GM18508 (cell line): ENCODE measurements around the gene ADORA2A.

Experiments used
- ATAC-seq: cut with Tn5 transposase; IDR thresholded peaks from one replicate; pipeline ENCODE4 v1.9.1; 2021; ENCODE audit warnings: moderate number of reproducible peaks; ENCODE audit not compliant: insufficient read depth, unreplicated experiment

ADORA2A gene

GRCh38 chr22:24402460-24403192, 24.8 kb upstream of the ADORA2A start:
- ATAC-seq = no peak

GRCh38 chr22:24403346-24403745, 24.1 kb upstream of the ADORA2A start:
- no peak for ATAC-seq

DNA sequence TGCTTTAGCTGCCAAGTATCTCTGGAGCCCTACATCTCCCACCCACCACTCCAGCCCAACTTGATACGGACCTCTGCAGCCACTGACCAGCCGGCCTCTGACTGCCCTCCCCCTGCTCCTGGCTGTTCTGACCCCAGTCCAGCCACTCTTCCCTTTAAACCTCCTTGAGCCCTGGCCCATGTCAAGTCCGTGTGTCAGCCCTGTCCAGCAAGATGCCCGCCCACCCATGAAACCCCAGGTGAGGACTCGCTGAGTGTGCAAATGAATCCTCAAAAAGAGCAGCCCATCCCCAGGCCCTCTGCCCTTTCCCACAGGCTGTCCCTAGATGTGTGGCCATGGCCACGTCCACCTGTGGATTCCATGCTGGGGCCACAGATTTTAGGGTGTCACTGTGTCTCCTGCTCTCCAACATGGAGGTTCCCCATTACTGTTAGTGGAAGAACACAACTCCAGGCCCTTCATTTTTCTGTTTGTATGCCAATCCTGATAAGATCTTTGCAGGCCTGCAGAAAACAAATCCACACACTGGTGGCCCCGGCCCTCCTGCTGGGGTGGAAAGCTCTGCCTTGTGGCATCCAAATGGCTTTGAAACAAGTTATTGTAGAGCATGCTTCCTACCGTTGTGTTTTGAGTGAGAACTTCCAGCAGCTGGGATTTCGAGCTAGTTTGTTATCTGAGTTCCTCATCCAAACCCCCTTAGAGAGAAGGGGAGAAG, 22.7 kb upstream of the ADORA2A start:
- ATAC-seq = no peak

DNA sequence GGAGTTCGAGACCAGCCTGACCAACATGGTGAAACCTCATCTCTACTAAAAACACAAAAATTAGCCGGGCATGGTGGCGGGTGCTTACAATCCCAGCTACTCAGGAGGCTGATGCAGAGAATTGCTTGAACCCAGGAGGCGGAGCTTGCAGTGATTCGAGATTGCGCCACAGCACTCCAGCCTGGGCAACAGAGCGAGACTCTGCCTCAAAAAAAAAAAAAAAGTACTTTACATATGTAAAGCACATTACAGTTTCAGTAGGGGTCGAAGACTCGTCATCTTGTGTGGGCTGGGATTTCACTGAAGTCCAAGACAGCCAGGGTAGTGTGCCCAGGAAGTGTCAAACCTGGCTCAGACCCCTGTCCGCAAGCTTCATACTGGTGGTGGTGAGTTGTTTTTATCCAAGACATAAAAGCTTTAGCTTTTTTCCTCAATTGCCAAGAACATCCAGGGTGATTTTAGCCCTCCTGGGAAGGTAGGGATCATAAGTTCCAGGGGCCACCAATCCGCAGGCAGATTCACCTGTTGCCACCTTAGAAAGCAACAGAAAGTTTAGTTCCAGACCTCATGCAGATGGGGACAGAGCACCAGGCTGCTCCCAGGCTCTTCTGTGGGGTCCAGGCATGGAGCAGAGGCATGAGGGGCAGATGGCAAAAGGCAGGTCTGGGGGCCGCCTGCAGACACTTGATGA, 21.6 kb upstream of the ADORA2A start:
- no peak for ATAC-seq

DNA sequence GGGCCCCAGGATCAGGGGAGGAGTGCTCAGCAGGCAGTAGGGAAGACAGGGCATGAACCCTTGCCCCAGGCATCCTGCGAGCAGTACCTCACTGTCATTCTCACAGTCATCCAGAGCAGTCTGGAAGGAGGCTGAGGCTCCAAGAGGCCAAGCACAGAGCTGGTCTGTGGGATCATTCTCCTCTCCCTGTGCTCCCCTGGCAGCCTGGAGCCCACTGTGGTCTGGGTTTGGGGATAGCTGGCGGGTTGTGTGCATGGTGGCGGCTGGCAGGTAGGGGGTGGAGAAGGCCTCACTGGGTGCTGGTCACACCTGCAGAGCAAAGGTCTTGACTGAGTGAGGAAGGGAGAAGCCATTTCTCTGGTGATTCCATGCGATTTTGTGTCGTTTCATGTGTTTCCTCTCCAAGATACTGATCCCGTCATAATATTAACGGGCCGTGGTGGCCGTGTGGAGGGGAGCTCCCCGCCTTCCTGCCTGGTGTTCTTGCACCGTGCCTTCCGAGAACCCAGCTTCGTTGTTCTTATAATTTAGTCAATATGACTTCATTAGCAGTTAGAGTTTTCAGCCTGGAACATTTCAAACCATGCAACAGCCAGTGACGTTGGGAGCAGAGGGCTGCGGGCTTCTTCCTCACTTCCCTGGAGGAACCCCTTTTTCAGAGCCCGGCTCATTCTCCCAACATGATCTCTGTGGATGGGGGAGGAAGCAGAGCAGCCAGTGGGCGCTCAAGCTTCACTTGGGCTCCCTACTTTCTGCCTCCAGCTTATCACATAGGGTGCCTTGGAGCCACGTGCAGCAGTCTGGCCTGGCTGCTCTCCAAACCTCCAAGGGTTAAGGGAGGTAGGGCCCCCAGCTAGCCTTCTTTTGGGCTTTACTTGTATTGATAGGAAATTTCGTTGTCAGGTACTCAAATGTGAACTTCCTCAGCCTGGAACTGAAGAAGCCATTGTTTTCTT, 20.8 kb upstream of the ADORA2A start:
- no peak for ATAC-seq

DNA sequence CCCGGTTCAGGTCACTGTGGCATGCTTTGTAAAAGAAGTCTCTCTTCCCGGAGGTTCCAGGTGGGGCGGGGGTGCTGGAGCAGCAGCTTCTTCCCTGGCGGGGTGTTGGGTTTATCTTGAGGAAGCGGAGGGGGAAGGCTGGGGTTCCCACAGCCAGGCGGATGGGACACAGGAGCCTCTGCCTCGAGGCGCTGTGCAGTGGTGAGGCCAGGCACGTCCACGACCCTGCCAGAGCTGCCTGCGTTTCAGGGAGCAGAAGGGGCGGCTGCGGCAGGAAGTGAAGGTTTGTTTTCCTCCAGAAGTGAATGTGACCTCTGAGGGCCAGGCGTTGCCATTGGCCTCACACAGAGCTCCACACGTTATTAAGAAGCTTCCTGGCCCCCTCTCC, 20.1 kb upstream of the ADORA2A start:
- ATAC-seq = no peak

DNA sequence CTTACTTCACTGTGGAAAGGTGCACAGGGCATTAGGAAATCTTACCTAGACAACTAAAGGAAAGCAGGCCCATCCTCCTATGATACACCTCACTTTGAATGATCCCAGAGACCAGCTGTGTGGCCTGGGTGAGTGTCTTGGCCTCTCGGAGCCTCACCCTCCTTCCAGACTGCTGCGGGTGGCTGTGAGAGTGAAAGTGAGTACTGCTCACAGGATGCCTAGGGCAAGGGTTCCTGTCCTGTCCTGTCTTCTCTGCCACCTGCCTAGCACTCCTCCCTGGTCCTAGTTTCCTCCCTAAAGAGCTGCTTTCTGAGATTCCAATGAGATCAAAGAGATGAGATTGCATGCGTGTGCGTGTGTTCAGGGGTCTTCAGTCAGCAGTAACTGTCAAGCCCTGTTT, 19.5 kb upstream of the ADORA2A start:
- ATAC-seq = no peak

DNA sequence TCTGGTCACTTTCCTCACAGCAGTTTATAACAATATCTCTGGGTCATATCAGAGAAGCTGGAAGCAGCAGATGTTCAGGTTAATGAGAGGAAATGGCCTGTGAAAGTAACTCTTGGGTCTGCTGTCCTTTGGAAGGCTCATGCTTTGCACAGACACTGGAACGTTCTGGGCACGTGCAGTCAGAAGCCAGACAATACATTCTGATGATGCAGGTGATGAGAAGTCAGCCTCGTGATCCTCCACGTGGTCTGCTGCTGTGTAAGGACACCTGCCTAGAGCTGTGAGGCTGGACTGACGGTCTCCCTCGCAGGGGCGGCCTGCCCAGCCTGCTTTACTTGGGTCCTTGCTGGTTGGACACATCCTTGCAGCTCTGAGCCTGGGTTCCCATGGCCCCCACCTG, 18.8 kb upstream of the ADORA2A start:
- ATAC-seq = no peak

- ATAC-seq = no peak
Observed at GRCh38 chr22:24409707-24410106, 17.7 kb upstream of the ADORA2A start.

DNA sequence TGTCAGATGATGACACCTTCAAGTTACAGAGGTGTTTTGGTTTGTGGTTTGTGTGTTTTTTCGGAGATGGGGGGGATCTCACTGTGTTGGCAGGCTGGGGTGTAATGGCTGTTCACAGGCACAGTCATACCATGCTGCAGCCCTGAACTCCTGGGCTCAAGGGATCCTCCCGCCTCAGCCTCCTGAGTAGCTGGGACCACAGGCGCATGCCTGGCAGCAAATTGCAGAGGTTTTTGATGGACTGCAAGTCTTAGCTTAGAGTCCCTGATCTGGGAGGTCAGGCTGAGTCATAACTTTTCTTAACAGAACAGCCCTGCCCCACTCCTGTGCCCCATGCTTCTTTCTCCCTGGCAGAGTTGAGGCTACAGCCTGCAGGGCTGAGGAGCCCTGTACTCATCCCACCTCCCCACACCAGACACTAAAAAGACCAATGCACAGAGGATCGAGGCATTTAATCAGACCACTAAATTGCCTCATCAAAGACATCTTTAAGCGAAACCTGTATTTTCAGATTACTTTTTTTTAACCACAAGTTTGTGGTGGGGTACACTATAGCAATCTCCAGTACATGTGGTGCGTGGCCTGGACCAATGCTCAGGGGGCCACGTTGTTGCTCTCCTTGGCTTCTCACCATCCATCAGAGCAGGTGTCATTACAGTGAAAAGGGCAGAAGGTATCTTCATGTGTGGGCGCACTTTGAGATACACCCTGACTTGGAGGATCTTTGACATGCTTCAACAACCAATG, 17.1 kb upstream of the ADORA2A start:
- ATAC-seq = no peak

DNA sequence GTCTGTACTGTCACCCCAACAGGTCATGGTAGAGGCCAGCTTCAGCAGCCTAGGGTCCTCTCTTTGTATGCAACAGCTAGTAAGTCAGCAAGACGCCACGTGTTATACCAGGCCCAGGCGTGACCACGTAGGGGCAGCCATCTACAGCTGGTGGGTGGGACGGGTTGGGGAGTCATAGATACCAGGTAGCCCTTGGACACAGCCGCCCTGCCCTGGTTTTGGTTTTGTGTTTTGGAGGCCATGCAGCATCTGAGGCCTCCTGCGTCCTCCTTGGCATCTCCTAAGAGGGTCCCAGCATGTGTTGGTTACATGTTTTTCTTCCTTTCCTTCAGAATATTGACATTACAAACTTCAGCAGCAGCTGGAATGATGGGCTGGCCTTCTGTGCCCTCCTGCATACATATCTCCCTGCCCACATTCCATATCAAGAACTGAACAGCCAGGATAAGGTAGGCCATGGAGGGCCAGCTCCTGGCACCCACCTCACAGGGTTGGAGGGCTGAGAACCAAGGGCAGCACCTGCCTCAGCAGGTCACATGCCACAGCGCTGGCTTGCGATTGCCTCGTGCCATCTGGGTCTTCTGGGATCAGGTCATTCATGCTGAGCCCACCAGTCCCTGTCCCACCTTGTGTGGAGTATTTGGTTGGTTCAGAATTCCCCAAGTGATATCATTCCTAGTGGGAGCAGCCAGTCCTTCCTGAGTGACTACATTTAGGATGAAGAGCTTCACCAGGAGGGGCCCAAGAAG, 16.0 kb upstream of the ADORA2A start:
- no peak for ATAC-seq

DNA sequence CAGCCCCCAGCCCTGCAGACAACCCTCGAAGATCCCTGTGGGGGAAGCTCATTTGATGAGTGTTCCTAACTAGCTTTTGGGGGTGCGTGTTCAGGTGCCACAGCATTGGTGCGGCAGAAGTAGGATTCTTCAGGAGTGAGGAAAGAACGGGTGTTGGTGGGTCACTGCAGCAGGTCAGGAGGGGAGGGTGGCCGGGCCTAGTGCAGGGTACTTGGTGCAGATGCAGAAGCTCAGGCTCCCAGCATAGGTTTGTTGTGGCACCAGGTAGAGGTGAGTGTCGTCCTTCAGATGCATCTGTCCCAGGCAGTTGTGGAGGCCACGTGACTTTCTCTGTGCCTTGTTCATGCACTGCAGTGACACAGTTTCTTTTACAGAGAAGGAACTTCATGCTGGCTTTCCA, 15.1 kb upstream of the ADORA2A start:
- no peak for ATAC-seq

- ATAC-seq = no peak
Observed at GRCh38 chr22:24413271-24413670, 14.1 kb upstream of the ADORA2A start.

GRCh38 chr22:24413736-24414385, 13.5 kb upstream of the ADORA2A start:
- ATAC-seq = no peak

- ATAC-seq = no peak
Observed at GRCh38 chr22:24414523-24414922, 12.9 kb upstream of the ADORA2A start.

- ATAC-seq = no peak
Observed at GRCh38 chr22:24414984-24415945, 12.1 kb upstream of the ADORA2A start.

- ATAC-seq = no peak
Observed at GRCh38 chr22:24416095-24416494, 11.3 kb upstream of the ADORA2A start.
